Measurements from ENCODE around the gene ALDH6A1.

Gene ALDH6A1

DNA sequence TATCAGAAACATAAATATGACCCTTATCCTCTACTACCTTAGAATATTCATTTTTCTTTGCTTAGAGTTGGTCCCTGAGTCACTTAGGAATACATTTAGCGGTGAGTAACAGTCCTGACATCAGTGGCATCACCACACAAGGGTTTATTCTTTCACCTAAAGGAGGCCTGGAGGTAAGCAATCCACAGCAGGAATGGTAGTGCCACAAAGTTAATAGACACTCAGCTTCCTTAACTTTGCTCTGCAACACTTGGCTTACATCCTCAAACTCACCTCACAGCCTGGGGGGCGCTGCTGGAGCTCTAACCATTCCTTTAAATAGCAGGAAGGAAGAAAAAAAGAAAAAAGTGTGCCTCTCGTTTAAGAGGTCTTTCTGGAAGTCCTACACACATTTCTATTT, 36.0 kb downstream of the ALDH6A1 start:
- no peak for DNase-seq

DNA sequence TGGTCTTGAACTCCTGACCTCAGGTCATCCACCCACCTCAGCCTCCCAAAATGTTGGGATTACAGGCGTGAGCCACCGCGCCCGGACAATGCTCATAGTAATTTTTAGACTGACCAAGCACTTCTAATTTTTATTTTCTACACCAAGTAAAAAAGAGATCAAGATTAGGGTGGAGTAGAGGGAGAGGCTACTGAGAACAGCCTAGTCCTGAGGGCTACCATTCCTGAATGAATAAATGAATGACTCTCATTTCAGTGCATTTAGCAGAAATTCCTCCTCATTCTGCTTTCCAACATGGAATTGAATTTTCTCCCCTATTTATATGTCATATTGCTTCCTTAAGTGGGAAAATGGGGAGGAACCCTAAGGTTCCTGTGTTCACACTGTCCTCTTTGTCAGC, 38.7 kb downstream of the ALDH6A1 start:
- DNase-seq, result no peak

DNA sequence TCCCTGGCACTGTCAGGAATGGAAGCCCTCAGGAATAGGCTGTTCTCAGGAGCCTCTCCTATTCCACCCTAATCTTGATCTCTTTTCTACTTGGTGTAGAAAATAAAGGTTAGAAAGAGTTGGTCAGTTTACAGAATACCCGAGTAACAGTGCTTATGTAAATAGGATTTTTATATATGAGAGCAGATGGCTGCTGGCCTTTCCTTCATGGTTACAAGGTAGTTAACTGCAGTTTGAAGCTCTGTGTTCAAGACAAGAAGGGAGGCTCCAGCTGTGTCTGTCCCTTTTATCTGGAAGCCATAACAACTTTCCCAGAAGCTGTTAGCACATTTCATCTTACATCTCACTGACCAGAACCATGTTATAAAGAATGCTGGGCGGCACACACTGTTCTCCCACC, 42.0 kb downstream of the ALDH6A1 start:
- no peak for DNase-seq

DNA sequence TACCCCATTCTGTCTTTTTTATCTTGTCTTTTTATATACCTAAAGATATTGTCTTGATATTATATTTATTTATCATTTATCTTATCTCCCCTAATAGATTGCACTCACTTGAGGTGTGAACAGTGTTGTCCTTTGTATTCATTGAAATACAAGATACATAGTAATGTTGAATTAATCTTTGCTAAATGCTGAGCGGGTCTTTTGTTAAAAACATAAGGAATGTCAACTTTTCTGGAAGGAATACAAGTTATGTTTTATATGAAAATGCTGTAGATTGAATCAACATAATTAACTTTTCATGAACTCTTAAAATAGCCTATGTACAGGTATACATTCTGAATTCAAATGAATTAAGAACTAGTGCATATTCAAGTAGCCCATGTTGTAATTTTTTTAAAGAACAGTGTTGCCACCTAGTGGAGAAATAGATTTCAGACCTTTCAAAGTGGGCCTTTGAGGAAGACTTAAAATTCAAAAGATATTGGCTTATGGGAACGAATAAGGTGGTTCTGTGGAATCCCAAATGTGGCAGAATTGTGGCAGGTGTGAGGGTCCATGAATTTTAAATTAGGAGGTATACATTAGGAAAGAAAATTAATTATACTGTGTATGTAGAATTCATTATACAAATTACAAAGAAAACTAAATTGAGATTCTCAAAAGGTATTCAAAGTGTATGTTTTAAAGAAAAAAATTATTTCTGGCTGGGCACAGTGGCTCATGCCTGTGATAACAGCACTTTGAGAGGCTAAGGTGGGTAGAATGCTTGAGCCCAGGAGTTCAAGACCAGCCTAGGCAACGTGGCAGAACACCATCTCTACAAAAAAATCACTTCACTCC, 46.0 kb downstream of the ALDH6A1 start:
- peak; percentile 15 to 64 for DNase-seq

DNA sequence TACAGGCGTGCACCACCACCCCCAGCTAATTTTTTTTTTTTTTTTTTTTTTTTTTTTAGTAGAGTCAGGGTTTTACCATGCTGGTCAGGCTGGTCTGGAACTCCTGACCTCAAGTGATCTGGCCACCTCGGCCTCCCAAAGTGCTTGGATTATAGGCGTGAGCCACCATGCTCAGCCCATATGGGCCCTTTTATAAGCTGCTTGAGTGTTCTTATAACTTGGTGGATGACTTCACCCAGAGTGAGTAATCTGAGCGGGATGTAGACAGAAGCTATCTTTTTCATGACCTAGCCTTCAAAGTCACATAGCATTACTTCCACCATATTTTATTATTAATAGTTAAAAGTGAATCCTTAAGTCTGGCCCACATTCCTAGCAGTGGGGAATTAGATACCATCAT, 48.7 kb downstream of the ALDH6A1 start:
- DNase-seq, result no peak

DNA sequence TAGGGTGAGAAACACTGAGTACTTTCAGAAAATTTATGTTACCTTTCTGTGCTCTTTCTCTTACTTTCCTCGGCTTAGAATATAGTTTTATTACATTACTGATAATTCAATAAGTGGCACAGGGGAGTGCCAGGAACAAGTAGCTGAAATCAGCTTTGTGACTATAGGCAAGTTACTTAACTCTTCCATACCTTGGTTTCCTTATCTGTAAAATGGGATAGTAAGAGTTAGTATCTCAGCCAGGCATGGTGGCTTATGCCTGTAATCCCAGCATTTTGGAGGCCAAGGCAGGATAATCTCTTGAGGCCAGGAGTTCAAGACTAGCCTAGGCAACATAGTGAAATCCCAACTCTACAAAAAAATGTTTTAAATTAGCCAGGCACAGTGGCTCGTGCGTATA, 49.7 kb downstream of the ALDH6A1 start:
- DNase-seq, result no peak

DNA sequence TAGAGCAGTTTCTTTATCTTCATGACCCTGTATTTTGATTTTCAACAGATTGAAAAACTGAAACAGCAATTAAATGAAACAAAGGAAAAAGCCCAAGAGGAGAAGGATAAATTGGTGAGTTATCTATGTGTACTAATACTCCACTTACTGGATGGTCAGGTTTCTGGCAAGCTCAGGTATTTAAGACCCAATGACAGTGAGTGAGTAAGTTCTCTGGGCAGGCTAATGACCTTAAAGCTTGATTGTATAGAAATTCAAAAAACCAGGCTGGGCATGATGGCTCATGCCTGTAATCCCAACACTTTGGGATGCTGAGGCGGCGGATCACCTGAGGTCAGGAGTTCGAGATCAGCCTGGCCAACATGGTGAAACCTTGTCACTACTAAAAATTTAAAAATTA, 55.1 kb downstream of the ALDH6A1 start:
- no peak for DNase-seq

DNA sequence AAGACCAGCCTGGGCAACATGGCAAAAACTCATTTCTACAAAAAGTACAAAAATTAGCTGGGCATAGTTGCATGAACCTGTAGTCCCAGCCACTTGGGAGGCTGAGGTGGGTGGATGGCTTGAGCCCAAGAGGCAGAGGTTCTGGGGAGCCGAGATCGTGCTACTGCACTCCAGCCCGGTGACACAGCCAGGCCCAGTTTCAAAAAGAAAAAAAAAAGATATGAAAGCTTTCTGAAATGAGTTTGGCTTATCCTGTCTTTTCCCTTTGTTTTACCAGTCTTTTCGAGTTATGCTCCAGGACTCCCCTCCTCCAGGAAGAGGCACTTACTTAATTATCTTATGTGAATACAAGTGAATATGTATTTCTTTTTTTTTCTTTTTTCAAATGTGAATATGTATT, 61.9 kb downstream of the ALDH6A1 start:
- DNase-seq, result no peak

DNA sequence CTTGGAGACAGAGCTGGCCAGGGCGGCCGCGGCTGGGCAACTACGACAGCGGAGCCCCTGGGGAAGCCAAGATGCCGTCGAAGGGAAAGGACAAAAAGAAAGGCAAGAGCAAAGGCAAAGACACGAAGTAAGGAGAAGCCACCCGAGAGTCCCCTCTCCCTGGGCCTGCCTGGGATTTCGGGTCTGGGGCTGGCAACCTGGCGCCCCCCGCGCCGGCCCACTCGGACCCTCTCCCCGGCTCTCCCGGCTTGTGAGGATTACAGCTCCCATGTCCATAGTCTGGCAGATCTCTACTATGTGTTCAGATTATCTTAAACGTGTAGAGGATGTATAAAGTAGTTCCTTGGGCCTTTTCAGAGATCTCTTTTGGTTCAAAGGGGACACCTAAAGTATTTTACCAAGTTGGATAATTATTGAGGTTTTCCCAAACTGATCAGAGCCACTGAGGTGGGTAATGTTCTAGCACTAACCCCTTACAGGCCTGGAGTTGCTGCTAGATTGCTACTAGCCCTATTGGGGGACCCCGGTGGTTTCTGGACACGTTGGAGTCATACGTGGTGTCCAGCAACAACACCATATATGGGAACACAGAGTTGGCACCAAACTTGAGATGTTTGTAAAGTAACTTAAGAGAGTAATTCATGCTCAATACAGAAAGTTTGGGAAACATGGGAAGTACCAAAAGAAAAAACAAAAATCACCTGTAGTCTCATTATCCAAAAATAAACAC, 64.7 kb downstream of the ALDH6A1 start:
- no peak for DNase-seq

DNA sequence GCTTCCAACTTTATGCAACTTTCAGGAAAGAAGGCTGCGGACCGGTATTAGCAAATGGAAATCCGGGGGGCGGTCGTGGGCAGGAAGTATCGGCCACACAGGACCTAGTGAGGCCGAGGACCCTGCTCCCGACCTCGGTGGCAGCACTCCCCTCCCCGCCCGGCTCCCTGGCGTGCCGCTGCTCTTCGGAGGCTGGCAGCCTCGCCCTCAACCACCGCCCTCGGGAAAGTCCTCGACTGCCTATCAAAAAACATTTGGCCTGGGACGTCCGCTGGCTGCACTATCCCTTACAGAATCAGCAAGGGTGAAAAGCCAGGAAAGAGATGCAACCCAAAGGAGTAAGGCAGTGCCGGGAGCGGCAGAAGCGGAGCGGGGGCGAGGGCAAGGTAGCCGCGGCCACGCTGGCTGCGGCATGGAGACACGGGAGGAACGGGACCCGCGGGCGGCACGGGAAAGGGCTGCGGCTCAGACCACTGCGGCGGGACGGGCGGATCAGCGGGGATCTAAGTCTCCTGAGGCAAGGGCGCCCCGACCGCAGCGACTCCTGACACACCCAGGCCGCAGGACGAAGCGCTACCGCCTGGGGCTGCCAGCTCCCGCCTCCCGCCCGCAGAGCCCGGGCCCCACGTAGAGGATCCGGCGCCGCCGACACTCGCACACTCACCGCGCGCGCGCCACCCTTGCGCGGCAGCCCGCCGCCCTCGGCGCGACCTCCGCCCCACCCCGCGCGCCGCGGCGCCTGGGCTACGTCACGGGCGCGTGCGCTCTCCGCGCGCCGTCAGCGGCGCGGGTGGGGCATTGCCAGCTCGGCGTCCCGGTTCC, 65.5 kb downstream of the ALDH6A1 start, which contains the start of the genes BBOF1 and ENTPD5:
BBOF1 (plus strand) TSS at position 764 of the 822 bp plus-strand sequence. CDS start 130 bp downstream, outside the sequence.
ENTPD5 (minus strand) TSS at position 703 of the 822 bp plus-strand sequence. CDS start 31,186 bp downstream, outside the sequence.
- DNase-seq, result peak; percentile 28 to 92

DNA sequence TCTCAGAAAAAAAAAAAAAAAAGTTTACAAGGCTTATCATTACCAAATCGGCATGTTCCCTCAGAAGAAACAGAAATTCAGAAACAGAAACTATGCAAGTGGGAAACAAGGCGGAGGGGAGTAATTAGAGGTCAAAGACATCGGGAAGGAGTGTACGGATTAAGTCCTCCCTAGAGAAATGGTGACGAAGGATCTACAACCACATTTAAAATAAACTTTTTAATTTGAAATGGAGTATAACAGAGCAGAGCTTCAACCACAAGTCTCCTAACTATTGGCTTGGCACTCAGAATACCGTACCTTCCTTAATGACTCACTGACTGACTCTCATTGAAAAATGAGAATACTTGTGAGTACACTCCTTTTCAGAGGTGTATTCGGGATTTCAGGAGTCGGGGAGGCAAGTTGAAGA, 66.1 kb downstream of the ALDH6A1 start:
- peak in 1 of 2 experiments; percentile 23 for DNase-seq

DNA sequence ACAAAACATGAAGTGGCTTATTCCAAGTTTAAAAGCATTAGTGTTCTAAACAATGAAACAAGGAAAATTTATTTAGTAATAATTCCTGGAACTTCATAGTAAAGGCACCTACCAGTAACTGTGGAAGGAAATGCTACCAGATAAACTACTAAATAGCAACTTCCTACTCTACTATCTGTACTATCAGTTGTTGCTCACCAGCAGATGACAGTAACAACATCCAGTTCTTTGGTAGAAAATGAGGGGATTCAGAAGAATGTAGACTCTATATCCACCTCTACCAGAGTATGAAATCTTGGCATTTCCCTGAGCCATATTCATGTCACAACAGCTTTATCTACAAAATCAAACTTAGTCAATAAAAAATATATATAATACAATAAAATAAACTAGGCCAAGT, 68.3 kb downstream of the ALDH6A1 start:
- no peak for DNase-seq

DNA sequence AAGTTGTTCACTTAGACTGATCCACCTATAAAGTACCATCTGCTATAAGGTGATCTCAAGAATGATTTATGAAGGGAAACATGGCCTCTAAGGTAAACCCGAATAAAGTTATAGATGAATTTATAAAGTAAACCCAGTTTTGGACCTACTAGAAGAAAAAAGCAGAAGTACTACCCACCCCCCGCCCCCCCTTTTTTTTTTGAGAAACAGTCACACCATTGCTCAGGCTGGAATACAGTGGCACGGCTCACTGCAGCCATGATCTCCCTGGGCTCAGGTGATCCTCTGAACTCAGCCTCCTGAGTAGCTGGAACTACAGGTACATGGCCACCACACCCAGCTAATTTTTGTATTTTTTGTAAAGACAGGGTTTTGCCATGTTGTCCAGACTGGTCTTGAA, 69.1 kb downstream of the ALDH6A1 start:
- DNase-seq, result no peak

DNA sequence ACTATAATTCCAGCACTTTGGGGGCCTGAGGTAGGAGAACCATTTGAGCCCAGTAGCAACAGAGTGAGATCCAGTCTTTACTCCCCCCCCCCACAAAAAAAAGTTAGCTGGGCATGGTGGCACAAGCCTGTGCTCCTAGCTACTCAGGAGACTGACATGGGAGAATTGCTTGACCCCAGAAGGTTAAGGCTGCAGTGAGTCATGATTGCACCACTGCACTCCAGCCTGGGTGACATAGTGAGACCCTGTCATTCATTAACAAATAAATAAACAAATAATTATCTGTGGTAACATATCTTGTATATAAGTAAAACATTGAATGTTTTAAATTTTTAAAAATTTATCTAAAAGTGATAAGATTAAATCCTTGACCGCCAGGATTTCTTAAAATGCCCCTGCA, 70.0 kb downstream of the ALDH6A1 start:
- DNase-seq, result no peak

DNA sequence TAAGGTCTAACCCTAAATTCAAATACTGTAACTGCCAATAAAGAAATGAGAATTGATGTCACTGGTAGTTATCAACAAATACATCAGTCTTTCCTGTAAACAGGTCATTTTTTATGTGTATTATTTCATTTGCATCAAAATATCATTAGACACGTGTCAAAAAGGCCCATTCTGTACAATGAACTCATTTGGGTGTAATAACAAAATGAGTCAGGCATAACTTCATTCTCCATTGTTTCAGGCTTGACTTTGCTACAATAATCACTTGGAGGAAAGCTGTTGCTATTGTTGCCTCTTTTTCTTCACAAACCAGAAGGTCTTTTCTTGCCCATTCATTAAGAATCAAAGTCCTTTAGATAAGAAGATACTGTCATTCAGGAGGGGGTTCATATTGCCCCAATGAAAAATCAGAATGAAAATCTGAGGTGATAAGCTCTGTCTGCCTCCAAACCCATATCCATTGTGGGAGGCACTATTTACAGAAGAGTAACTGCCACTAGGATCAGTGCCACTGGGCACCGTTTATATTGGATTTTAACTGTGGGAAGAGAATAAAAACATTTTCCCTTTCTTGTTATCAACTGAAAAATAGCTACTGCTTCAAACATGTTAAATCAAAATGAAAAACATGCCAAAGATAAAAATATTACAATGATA, 75.3 kb downstream of the ALDH6A1 start:
- DNase-seq, result no peak

Data from NCI-H526 (cell line).